GM19240 (cell line): ENCODE results near the gene KLF8.

Experiments
- DNase-seq: peaks from one replicate; pipeline ENCODE4 v3.0.0; 2011; ENCODE audit warnings: low spot score; ENCODE audit not compliant: insufficient read length

KLF8 gene

DNA sequence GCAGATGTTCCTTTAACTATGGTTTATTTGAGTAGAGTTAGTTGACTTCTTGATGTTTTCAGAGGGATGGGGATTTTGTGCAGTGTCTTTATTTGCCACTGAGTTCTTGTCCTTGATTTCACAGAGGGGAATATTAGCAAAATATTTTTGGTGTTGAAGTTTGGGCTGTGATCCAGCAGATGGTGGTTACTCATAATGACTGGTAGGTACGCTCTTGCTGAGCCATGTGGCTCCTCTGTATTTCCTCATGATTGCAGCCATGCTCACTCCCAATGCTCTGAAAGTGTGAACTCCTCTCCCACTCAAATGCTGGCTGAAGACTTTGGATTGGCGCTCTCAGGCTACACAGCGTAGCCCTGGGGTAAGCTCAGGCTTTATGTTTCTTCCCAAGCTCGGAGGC is 77.7 kb downstream of the KLF8 start:
- DNase-seq, result no peak

DNA sequence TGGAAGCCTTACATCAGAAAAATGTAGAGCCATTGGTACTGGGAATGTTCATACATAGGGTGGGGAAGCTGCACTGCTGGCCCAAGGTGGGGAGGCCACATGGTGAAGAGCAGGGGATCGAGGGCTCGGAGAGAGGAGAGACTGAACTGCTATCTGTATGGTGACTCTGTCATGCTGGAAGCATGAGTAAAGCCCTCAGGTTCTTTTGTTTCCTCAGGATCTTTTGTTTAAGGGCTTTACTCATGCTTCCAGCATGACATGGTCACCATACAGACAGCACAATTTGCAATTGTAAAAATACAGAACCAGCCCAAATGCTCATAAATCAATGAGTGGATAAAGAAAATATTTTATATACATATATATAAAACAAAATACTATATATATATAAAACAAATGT is 78.4 kb downstream of the KLF8 start:
- DNase-seq, result no peak

GRCh38 chrX:56313308-56313707 is 81.2 kb downstream of the KLF8 start:
- DNase-seq, result no peak

DNA sequence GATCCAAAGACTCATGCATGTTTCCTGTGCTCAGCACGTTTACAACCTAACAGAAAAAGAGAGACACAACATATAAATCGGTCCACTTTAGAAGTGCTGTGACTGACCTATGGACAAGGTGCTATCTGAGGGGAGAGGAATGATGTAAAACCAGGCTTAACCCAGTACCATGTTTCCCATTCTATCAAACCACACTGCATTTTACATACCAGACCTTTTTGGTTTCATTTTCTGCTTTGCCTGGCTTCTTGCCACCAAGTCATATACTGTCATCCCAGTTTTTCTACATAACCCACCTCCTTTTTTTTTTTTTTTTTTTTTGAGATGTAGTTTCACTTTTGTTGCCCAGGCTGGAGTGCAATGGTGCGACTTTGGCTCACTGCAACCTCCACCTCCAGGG is 82.2 kb downstream of the KLF8 start:
- DNase-seq, result no peak

GRCh38 chrX:56318076-56318475 is 85.9 kb downstream of the KLF8 start:
- no peak for DNase-seq

DNA sequence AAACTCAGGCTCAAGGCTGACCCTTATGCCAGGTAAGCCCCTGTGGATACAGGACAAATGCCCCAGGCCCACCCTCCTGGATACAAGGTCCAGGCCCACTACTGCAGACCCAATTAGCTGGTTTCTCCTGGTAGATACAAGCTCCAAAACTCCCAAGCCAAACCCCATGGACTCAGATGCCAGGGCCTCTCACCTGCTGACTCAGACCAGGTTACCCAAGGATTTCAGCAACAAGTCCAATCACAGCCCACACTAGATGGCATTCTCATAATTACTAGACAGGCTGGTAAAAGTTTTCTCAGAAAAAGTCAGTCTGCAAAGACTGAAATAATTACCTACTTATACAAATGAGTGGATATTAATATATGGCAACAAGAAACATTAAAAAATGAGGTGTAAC is 87.0 kb downstream of the KLF8 start:
- DNase-seq, result no peak
